Measurements from ENCODE around the gene RCVRN. TPM values are rescaled to one million over a fixed set of nuclear protein-coding genes. Genes with fewer than 3 reads are reported as not detected.

The RCVRN gene
- total and polyA plus RNA-seq, 2 of the 8 experiments (the other 6 are each of a cell fraction or from before 2014, with no cell fraction given): not detected

DNA sequence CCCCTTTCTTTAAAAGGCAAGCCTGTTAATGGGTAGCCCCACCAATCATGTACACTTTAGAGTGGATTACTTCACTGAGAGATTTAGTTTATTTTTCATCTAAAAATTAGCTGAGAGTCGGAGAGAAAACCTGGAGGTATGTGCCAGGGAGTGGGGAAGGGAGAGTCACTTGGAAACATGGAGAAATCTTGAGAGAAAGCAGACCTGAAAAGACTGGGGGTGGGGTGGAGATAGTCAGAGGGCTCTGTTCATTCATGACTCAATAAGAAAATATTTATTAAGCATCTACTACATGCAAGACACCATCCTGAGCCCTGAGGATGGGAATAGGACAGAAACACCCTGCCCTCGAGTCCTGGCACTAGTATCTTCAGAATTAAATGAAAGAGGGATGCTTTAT, 27.4 kb upstream of the RCVRN start:
- no peak overlapping the region for H3K9ac ChIP-seq (replicated peaks in 1 of 4; ENCODE audit: extremely low read depth in 1 of 4, low read depth in 3 of 4, low read length in 3 of 4)
- H2BK15ac ChIP-seq (ENCODE audit: low read length): no peak overlapping the region
- H3K23ac ChIP-seq (ENCODE audit: insufficient read length): no peak overlapping the region
- no peak overlapping the region for H2BK5ac ChIP-seq (ENCODE audit: low read depth, low read length)
- WGBS, 2 experiments (ENCODE audit: extremely low coverage in 1 of 2, insufficient coverage in 1 of 2, insufficient read length in 1 of 2, insufficient replicate concordance in 2 of 2, low coverage in 1 of 2, low lambda C conversion rate in 2 of 2, missing lambda C conversion rate in 1 of 2): 86% methylated on average over 2 of the region's 2 CpGs; no CpG with 5 or more reads in 1 of the 2 experiments
- no peaks in the 10 kb centered on the region for H3K9me3 ChIP-seq (ENCODE audit: insufficient read depth in 2 of 2, low read depth in 1 of 2, low read length in 1 of 2)
- TF ChIP-seq PHF8 (conservative IDR thresholded peaks at IDR 0.05; ENCODE audit: low read depth, low read length): no peak
- TF ChIP-seq, protein P1, sequence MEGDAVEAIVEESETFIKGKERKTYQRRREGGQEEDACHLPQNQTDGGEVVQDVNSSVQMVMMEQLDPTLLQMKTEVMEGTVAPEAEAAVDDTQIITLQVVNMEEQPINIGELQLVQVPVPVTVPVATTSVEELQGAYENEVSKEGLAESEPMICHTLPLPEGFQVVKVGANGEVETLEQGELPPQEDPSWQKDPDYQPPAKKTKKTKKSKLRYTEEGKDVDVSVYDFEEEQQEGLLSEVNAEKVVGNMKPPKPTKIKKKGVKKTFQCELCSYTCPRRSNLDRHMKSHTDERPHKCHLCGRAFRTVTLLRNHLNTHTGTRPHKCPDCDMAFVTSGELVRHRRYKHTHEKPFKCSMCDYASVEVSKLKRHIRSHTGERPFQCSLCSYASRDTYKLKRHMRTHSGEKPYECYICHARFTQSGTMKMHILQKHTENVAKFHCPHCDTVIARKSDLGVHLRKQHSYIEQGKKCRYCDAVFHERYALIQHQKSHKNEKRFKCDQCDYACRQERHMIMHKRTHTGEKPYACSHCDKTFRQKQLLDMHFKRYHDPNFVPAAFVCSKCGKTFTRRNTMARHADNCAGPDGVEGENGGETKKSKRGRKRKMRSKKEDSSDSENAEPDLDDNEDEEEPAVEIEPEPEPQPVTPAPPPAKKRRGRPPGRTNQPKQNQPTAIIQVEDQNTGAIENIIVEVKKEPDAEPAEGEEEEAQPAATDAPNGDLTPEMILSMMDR (IDR thresholded peaks at IDR 0.05; ENCODE audit: control extremely low read depth in 1 of 3, insufficient read depth in 1 of 3, low read depth in 1 of 3, low read length in 3 of 3): no peak
- no peak for TF ChIP-seq TAF1 (IDR thresholded peaks at IDR 0.05; ENCODE audit: low read depth, low read length)
- no peak for TF ChIP-seq SAP30 (IDR thresholded peaks at IDR 0.05; ENCODE audit: insufficient read depth, insufficient replicate concordance, low read length)
- no peak for TF ChIP-seq KDM5A (IDR thresholded peaks at IDR 0.05; ENCODE audit: low read length)
- no peak for TF ChIP-seq SIX5 (IDR thresholded peaks at IDR 0.05; ENCODE audit: low read depth, low read length)
- TF ChIP-seq CREB1 (IDR thresholded peaks at IDR 0.05): no peak
- no peak for TF ChIP-seq SP2 (IDR thresholded peaks at IDR 0.05; ENCODE audit: low read length)
- no peak overlapping the region for H3K56ac ChIP-seq (replicated peaks; ENCODE audit: insufficient read length, low read depth, low read length)
- H3K27me3 ChIP-seq (replicated peaks in 1 of 4; ENCODE audit: control insufficient read depth in 3 of 4, extremely low read depth in 1 of 4, insufficient read depth in 3 of 4, low read length in 3 of 4): no peaks in the 10 kb centered on the region
- no peak overlapping the region for H3K4ac ChIP-seq (replicated peaks; ENCODE audit: insufficient read length, low read depth, low read length)
- H3K36me3 ChIP-seq (ENCODE audit: control insufficient read depth in 2 of 4, insufficient read depth in 4 of 4, low read length in 3 of 4): no peaks in the 10 kb centered on the region
- no peaks in the 10 kb centered on the region for H3K79me1 ChIP-seq (ENCODE audit: low read depth, low read length)
- no peak overlapping the region for H3K4me2 ChIP-seq (ENCODE audit: insufficient read depth in 1 of 2, low read depth in 2 of 2, low read length in 2 of 2)
- no peak for DNase-seq (ENCODE audit: low read depth in 1 of 2, low spot score in 2 of 2)
- H4K5ac ChIP-seq (ENCODE audit: insufficient read length, low read depth, low read length): no peak overlapping the region
- H2AFZ ChIP-seq (ENCODE audit: low read length): no peak overlapping the region
- FAIRE-seq: no peak
- H3K23me2 ChIP-seq (ENCODE audit: low read depth, low read length): no peaks in the 10 kb centered on the region
- no peak overlapping the region for H3K27ac ChIP-seq (ENCODE audit: low read depth, low read length)
- peaks cover 0 to 5% (median 2%) of the 10 kb centered on the region in 4 experiments; a peak in 3 of 7 replicates for H3K4me1 ChIP-seq (replicated peaks in 1 of 4; ENCODE audit: control insufficient read depth in 3 of 4, insufficient read depth in 4 of 4, low read length in 3 of 4)
- ChIA-PET POLR2A (ENCODE audit: partially characterized antibody) (no interaction called here), CTCF (ENCODE audit: partially characterized antibody) (interaction anchor here (2.9 kb wide), 1 partner anchor 26 kb away, joined by 12 read pairs; no protein-coding TSS in a partner anchor)
- no peak overlapping the region for H2AK5ac ChIP-seq (ENCODE audit: low read depth, low read length)
- no peak overlapping the region for H2BK20ac ChIP-seq (ENCODE audit: low read length)
- H3K4me3 ChIP-seq (ENCODE audit: extremely low read depth in 1 of 4, insufficient read depth in 2 of 4, low read depth in 3 of 4, low read length in 4 of 4): no peak overlapping the region
- H2BK120ac ChIP-seq (replicated peaks; ENCODE audit: low read depth, low read length): no peak overlapping the region
- no peaks in the 10 kb centered on the region for H4K20me1 ChIP-seq (replicated peaks in 1 of 2; ENCODE audit: control insufficient read depth in 1 of 2, insufficient read depth in 2 of 2, low read length in 2 of 2)
- H3K18ac ChIP-seq (ENCODE audit: extremely low read depth, low read length): no peak overlapping the region
- no peaks in the 10 kb centered on the region for H3K79me2 ChIP-seq (ENCODE audit: control insufficient read depth in 1 of 2, insufficient read depth in 2 of 2, low read length in 2 of 2)
- no peak overlapping the region for H4K8ac ChIP-seq (ENCODE audit: extremely low read depth, insufficient read depth, low read length)
- H4K91ac ChIP-seq (replicated peaks; ENCODE audit: insufficient read length, low read length): no peak overlapping the region
- H3K14ac ChIP-seq (ENCODE audit: insufficient read length): no peak overlapping the region
- H2BK12ac ChIP-seq (ENCODE audit: low read depth, low read length): no peak overlapping the region

Data from H1 (cell line).